HepG2 (cell line): ENCODE results near the gene SDE2. TPM values are rescaled to one million over a fixed set of nuclear protein-coding genes. Genes with fewer than 3 reads are reported as not detected.
"Not testable (repeated sequence)": the region's sequence is repeated elsewhere in the genome, so short reads cannot be mapped to it uniquely, and the experiment has no call there.

Source experiments
- ATAC-seq: fragments of 200-7000 bp; cut with Tn5 transposase; 3 replicates; pipeline ENCODE4 v1.9.1; 2020; ENCODE audit warnings: mild to moderate bottlenecking, moderate library complexity
- BruUV-seq: library from RNA; stranded (reverse); fragments of 400-500 nt; replicated peaks from 2 replicates; lab custom pipeline; 2021; lab: Mats Ljungman, UMichigan
- CTCF ChIA-PET: fragments of 300-600 bp; formaldehyde crosslinking; extraction: SDS; loops from one replicate; lab custom pipeline; 2021; ENCODE audit warnings: low total read pairs, inconsistent platforms, low intra/inter-chr PET ratio; lab: Yijun Ruan, JAX
- POLR2A ChIA-PET: fragments of 350-600 bp; sonication (Branson Sonifier 250); formaldehyde crosslinking; loops from one replicate; lab custom pipeline; 2020; ENCODE audit warnings: antibody characterized with exemption, inconsistent platforms; lab: Yijun Ruan, JAX
- DNase-seq: peaks from one replicate; pipeline ENCODE4 v3.0.0-alpha.2; 2015; ENCODE audit warnings: low spot score
- FAIRE-seq: peaks from 3 replicates; lab custom pipeline; 2011; peaks lifted over from hg19 to GRCh38; lab: Jason Lieb, UNC
- H2AFZ ChIP-seq: one replicate; pipeline ENCODE4 v1.6.1; 2011; ENCODE audit warnings: low read length, inconsistent platforms
- H3K27ac ChIP-seq: fragments of 300-600 bp; 3 replicates; pipeline ENCODE4 v1.8.0; 2011; ENCODE audit warnings: mixed run types, mild to moderate bottlenecking, mixed read lengths, low read length, inconsistent platforms; ENCODE audit not compliant: insufficient read depth; ENCODE audit errors: extremely low read length
- H3K27me3 ChIP-seq, 2 experiments: fragments of 200-600 bp in 1 of 2; 2 replicates in 1 of 2; 3 replicates in 1 of 2; pipeline versions ENCODE4 v1.6.0 to v1.8.0; 2011; ENCODE audit warnings: low read length in 2 of 2, mild to moderate bottlenecking in 2 of 2, moderate library complexity in 2 of 2, inconsistent platforms in 1 of 2; ENCODE audit not compliant: insufficient read depth in 2 of 2, control insufficient read depth in 1 of 2
- H3K36me3 ChIP-seq, 2 experiments: fragments of 200-600 bp in 1 of 2; replicated peaks in 1 of 2; 2 replicates in 1 of 2; 3 replicates in 1 of 2; pipeline versions ENCODE4 v1.5.1 to v1.8.0; 2011; ENCODE audit warnings: low read length in 2 of 2, inconsistent platforms in 1 of 2; ENCODE audit not compliant: insufficient read depth in 2 of 2, control insufficient read depth in 1 of 2
- H3K4me1 ChIP-seq: 2 replicates; pipeline ENCODE4 v1.5.1; 2012; ENCODE audit warnings: low read length, inconsistent platforms; ENCODE audit not compliant: insufficient read depth
- H3K4me2 ChIP-seq: 2 replicates; pipeline ENCODE4 v1.6.0; 2011; ENCODE audit warnings: low read depth, low read length, inconsistent platforms
- H3K4me3 ChIP-seq, 3 experiments: fragments of 200-600 bp in 1 of 3; sonication (generic), shearing (Covaris generic) in 1 of 3; replicated peaks in 1 of 3; 2 replicates each; pipeline ENCODE4 v1.5.1; 2011 to 2016; ENCODE audit warnings: low read length in 3 of 3, inconsistent platforms in 2 of 3, low read depth in 2 of 3, mild to moderate bottlenecking in 2 of 3, control low read depth in 1 of 3, mixed read lengths in 1 of 3; ENCODE audit not compliant: insufficient read depth in 1 of 3
- H3K79me2 ChIP-seq: one replicate; pipeline ENCODE4 v1.6.1; 2011; ENCODE audit warnings: low read length, inconsistent platforms; ENCODE audit not compliant: insufficient read depth
- H3K9ac ChIP-seq: 2 replicates; pipeline ENCODE4 v1.6.0; 2011; ENCODE audit warnings: mild to moderate bottlenecking, low read depth, low read length, inconsistent platforms; ENCODE audit not compliant: insufficient read depth
- H3K9me3 ChIP-seq: 2 replicates; pipeline ENCODE4 v1.5.1; 2012; ENCODE audit warnings: mild to moderate bottlenecking, low read length
- H4K20me1 ChIP-seq: 2 replicates; pipeline ENCODE4 v1.6.0; 2011; ENCODE audit warnings: inconsistent platforms, mild to moderate bottlenecking, low read length, moderate library complexity; ENCODE audit not compliant: insufficient read depth
- FOXO1 ChIP-seq: sonication (generic); formaldehyde crosslinking; IDR thresholded peaks from 2 replicates; pipeline ENCODE4 v1.4.0; 2020; ENCODE audit warnings: missing genetic modification reagents
- RELA ChIP-seq: sonication (generic); formaldehyde crosslinking; IDR thresholded peaks from 2 replicates; pipeline ENCODE4 v1.4.0; 2020; ENCODE audit warnings: missing genetic modification reagents
- RXRA ChIP-seq: sonication (generic); formaldehyde crosslinking; IDR thresholded peaks from 2 replicates; pipeline ENCODE4 v1.5.1; 2020; ENCODE audit warnings: missing genetic modification reagents
- SMAD9 ChIP-seq: sonication (generic); formaldehyde crosslinking; IDR thresholded peaks from 2 replicates; pipeline ENCODE4 v1.5.1; 2020; ENCODE audit warnings: mild to moderate bottlenecking, missing genetic modification reagents
- ZNF770 ChIP-seq: sonication (generic); formaldehyde crosslinking; IDR thresholded peaks from 2 replicates; pipeline ENCODE4 v1.5.0; 2020; ENCODE audit warnings: mild to moderate bottlenecking, missing genetic modification reagents
- WGBS: methylation state at CpG from one replicate; pipeline ENCODE4 v1.1.6; 2017; ENCODE audit warnings: low lambda C conversion rate; 5-methylcytosine and 5-hydroxymethylcytosine counted together
- in situ Hi-C: cut with HindIII; loops from 2 replicates; pipeline ENCODE4 v1.10.0; 2017; ENCODE audit warnings: low pct_unique_long_range_greater_than_20kb; ENCODE audit not compliant: extremely low pct_ligation_motif_present
- intact Hi-C: fragments of 100-400 bp; cut with micrococcal nuclease; formaldehyde crosslinking; loops from one replicate; pipeline ENCODE4 v1.10.0; 2022; ENCODE audit not compliant: unreplicated experiment
- polyA plus RNA-seq, 8 experiments: library from polyadenylated mRNA; depleted of rRNA in 3 of 8; stranded (reverse) in 7 of 8; unstranded in 1 of 8; fragments of >200 nt; fragmentation: Illumina TruSeq in 4 of 8; extraction: Trizol in 4 of 8; gene quantifications; 2 replicates each; pipeline versions ENCODE4 v1.2.1 to v1.2.3, GENCODE V29; 2011 to 2016; ENCODE audit warnings: low read depth in 4 of 8, missing spikeins in 1 of 8, mixed read lengths in 1 of 8; ENCODE audit not compliant: insufficient read depth in 1 of 8
- total RNA-seq, 5 experiments: library from RNA; depleted of rRNA; stranded (reverse); fragments of >200 nt; fragmentation: Illumina TruSeq; extraction: Trizol; gene quantifications; 2 replicates each; pipeline ENCODE4 v1.2.3, GENCODE V29; 2016; ENCODE audit warnings: low read depth in 1 of 5
- TF ChIP-seq, protein P1 (sequence below): sonication (generic); formaldehyde crosslinking; IDR thresholded peaks from 2 replicates; pipeline ENCODE4 v1.4.0; 2020; ENCODE audit warnings: missing genetic modification reagents, borderline replicate concordance
- TF ChIP-seq, protein P2 (sequence below): sonication (generic); formaldehyde crosslinking; IDR thresholded peaks from 2 replicates; pipeline ENCODE4 v1.5.1; 2020; ENCODE audit warnings: mild to moderate bottlenecking, missing genetic modification reagents, borderline replicate concordance

The SDE2 gene
- total and polyA plus RNA-seq, 2 of the 13 experiments (the other 11 are each of a cell fraction or from before 2014, with no cell fraction given) = 10.8 to 19.6 TPM

DNA sequence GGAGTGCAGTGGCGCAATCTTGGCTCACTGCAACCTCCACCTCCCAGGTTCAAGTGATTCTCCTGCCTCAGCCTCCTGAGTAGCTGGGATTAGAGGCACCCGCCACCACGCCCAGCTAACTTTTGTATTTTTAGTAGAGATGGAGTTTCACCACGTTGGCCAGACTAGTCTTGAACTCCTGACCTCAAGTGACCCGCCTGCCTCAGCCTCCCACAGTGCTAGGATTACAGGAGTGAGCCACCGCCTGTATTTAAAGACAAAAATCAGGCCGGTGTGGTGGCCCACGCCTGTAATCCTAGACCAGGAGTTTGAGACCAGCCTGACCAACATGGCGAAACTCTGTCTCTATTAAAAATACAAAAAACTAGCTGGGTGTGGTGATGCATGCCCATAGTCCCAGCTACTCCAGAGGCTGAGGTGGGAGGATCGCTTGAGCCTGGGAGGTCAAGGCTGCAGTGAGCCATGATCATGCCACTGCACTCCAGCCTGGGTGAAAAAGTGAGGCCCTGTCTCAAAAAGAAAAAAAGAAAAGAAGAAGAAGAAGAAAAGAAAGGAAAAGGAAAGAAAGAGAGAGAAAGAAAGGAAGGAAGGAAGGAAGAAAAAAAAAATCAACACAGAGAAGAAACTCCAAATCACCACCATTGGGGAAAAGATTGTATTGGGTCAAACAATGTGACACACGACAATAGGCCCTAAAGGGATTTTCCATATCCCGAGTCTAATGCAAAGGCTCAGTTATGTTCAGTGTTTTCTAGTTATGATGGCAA lies 8.2 kb upstream of the SDE2 start:
- in situ Hi-C loops, H3K4me3 ChIP-seq, DNase-seq, H3K27ac ChIP-seq, H4K20me1 ChIP-seq, H3K9me3 ChIP-seq, BruUV-seq, H3K9ac ChIP-seq, FAIRE-seq, H3K79me2 ChIP-seq, H3K4me2 ChIP-seq, H3K36me3 ChIP-seq, H3K27me3 ChIP-seq, ATAC-seq, CTCF ChIA-PET, H2AFZ ChIP-seq, intact Hi-C loops: not testable (repeated sequence)
- peaks cover 14% of the 10 kb centered on the region for H3K4me1 ChIP-seq
- TF ChIP-seq ZNF770 (CRISPR knock-in tag) = 0 out of 2 replicates have a peak, but pooled peaks have one; percentile 19
- 62% methylated on average over 12 of the region's 12 CpGs for WGBS
- POLR2A ChIA-PET = interaction anchor here (1.2 kb wide), 1 partner anchor 55 kb away, joined by 3 read pairs; the partner anchor contains the start of gene H3-3A

DNA sequence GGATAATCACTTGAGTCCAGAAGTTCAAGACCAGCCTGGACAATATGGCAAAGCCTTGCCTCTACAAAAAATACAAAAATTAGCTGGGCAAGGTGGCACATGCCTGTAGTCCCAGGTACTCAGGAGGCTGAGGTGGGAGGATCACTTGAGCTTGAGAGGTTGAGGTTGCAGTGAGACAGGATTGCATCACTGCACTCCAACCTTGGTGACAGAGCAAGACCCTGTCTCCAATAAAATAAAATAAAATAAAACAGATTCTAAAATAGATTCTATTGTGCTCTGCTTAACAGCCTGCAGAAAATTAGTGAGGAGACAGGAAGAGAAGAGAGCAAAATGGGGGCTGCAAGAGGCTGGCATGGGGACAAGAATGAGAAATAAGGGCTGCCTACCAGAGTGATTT lies 7.5 kb upstream of the SDE2 start:
- DNase-seq (no peak), ATAC-seq (no peak), FAIRE-seq (no peak)
- CTCF ChIA-PET = no interaction called here
- BruUV-seq = no TSS peak
- Histone ChIP-seq H2AFZ (no peak overlapping the region), H3K9ac (no peak overlapping the region), H3K27ac (no peak overlapping the region), H3K79me2 (no peaks in the 10 kb centered on the region), H3K4me3 (no peak overlapping the region), H3K9me3 (no peaks in the 10 kb centered on the region), H3K27me3 (0 out of 5 replicates have a peak, but pooled peaks cover 0 to 4% of the 10 kb centered on the region in 2 experiments), H4K20me1 (no peaks in the 10 kb centered on the region), H3K4me1 (peaks cover 20% of the 10 kb centered on the region), H3K4me2 (no peak overlapping the region), H3K36me3 (no peaks in the 10 kb centered on the region)
- in situ Hi-C loops = no loop called here
- intact Hi-C loops = no loop called here
- POLR2A ChIA-PET = no interaction called here
- TF ChIP-seq RXRA = no peak
- no peak for TF ChIP-seq FOXO1 (CRISPR knock-in tag)
- no peak for TF ChIP-seq RELA (CRISPR knock-in tag)
- TF ChIP-seq, protein P1, sequence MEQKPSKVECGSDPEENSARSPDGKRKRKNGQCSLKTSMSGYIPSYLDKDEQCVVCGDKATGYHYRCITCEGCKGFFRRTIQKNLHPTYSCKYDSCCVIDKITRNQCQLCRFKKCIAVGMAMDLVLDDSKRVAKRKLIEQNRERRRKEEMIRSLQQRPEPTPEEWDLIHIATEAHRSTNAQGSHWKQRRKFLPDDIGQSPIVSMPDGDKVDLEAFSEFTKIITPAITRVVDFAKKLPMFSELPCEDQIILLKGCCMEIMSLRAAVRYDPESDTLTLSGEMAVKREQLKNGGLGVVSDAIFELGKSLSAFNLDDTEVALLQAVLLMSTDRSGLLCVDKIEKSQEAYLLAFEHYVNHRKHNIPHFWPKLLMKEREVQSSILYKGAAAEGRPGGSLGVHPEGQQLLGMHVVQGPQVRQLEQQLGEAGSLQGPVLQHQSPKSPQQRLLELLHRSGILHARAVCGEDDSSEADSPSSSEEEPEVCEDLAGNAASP (CRISPR knock-in tag) = no peak
- TF ChIP-seq, protein P2, sequence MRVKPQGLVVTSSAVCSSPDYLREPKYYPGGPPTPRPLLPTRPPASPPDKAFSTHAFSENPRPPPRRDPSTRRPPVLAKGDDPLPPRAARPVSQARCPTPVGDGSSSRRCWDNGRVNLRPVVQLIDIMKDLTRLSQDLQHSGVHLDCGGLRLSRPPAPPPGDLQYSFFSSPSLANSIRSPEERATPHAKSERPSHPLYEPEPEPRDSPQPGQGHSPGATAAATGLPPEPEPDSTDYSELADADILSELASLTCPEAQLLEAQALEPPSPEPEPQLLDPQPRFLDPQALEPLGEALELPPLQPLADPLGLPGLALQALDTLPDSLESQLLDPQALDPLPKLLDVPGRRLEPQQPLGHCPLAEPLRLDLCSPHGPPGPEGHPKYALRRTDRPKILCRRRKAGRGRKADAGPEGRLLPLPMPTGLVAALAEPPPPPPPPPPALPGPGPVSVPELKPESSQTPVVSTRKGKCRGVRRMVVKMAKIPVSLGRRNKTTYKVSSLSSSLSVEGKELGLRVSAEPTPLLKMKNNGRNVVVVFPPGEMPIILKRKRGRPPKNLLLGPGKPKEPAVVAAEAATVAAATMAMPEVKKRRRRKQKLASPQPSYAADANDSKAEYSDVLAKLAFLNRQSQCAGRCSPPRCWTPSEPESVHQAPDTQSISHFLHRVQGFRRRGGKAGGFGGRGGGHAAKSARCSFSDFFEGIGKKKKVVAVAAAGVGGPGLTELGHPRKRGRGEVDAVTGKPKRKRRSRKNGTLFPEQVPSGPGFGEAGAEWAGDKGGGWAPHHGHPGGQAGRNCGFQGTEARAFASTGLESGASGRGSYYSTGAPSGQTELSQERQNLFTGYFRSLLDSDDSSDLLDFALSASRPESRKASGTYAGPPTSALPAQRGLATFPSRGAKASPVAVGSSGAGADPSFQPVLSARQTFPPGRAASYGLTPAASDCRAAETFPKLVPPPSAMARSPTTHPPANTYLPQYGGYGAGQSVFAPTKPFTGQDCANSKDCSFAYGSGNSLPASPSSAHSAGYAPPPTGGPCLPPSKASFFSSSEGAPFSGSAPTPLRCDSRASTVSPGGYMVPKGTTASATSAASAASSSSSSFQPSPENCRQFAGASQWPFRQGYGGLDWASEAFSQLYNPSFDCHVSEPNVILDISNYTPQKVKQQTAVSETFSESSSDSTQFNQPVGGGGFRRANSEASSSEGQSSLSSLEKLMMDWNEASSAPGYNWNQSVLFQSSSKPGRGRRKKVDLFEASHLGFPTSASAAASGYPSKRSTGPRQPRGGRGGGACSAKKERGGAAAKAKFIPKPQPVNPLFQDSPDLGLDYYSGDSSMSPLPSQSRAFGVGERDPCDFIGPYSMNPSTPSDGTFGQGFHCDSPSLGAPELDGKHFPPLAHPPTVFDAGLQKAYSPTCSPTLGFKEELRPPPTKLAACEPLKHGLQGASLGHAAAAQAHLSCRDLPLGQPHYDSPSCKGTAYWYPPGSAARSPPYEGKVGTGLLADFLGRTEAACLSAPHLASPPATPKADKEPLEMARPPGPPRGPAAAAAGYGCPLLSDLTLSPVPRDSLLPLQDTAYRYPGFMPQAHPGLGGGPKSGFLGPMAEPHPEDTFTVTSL (CRISPR knock-in tag) = no peak
- no peak for TF ChIP-seq SMAD9 (CRISPR knock-in tag)
